Endothelial cell of hepatic sinusoid (primary cell): ENCODE results near the gene NSUN4.

ENCODE experiments used
- in situ Hi-C: cut with HindIII; loops from 2 replicates; pipeline ENCODE4 v1.10.0; 2017; ENCODE audit warnings: low sequenced_read_pairs

Gene NSUN4

DNA sequence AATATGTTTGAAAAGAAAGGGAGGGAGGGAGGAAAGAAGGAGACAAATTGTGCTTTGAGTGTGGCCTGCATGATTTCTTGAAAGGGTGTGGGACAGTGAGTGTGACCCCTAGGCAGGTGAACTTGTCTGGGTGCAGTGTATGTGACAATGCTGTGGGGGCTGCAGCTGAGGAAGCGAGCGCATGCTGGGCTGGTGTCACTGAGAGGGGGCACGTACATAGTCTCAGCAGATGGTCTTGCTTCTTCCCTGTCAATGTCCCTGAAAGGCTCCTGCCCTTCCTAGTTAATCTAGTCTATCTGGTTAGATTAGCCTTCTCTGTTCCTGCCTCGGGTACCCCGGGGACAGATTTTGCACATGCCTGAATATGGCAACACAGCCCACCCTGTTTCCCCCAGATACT is 63.3 kb downstream of the NSUN4 start:
- in situ Hi-C loops, result no loop called here

DNA sequence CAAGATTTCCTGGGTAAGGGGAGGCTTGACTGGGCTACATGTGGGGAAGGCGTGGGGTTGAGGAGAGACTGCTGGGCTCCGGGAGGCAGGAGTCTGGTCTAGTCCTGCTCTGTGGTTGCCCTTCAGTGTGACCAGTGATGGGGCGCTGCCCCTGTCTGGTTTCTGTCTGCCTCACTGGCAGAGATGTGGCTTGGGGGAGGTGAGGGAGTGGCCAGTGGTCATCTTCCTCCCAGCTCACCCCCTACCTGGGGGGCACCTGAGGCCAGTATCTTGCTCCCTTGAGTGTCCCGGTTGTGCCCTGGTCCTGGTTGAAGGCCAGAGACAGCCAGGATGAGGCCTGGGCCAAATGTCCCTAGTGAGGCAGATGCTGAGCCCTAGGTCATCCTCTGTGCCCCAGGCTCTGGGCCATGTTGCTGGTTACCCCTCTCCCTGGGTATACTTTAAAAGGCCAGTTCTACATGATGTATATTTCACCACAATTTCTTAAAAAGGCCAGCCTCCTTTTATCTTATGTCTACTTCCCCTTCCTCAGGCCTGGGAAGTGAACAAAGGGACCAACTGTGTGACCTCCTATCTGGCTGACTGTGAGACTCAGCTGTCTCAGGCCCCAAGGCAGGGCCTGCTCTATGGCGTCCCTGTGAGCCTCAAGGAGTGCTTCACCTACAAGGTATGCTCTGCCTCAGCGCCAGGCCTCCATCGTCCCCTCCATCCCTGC is 64.0 kb downstream of the NSUN4 start:
- in situ Hi-C loops, result no loop called here

DNA sequence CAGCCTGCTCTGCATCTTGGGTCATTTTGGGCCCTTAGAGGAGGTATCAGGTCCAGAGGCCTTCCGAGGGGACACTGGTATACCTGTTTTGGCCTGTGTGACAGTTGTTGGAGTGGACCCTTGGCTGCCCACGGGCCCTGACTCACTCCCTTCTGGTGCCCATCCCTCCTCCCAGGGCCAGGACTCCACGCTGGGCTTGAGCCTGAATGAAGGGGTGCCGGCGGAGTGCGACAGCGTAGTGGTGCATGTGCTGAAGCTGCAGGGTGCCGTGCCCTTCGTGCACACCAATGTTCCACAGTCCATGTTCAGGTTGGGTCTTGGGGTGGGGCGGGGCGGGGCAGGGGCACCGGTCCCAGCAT is 64.6 kb downstream of the NSUN4 start:
- in situ Hi-C loops, result no loop called here

DNA sequence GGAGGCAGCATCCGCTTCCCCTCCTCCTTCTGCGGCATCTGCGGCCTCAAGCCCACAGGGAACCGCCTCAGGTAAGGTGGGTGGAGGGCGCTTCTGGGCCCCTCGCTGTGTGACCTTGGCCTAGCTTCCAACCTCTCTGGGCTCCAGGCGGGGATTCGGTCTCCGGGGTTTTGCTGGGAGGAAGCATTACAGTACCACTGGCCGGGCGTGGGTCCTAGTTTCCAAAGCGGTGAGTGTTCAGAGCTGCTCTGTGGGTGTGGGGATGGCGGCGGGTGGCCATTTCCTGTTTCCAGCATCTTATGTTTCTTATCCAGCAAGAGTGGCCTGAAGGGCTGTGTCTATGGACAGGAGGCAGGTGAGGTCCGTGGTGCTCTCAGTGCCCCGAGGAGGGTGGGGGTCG is 65.1 kb downstream of the NSUN4 start:
- in situ Hi-C loops, result no loop called here

DNA sequence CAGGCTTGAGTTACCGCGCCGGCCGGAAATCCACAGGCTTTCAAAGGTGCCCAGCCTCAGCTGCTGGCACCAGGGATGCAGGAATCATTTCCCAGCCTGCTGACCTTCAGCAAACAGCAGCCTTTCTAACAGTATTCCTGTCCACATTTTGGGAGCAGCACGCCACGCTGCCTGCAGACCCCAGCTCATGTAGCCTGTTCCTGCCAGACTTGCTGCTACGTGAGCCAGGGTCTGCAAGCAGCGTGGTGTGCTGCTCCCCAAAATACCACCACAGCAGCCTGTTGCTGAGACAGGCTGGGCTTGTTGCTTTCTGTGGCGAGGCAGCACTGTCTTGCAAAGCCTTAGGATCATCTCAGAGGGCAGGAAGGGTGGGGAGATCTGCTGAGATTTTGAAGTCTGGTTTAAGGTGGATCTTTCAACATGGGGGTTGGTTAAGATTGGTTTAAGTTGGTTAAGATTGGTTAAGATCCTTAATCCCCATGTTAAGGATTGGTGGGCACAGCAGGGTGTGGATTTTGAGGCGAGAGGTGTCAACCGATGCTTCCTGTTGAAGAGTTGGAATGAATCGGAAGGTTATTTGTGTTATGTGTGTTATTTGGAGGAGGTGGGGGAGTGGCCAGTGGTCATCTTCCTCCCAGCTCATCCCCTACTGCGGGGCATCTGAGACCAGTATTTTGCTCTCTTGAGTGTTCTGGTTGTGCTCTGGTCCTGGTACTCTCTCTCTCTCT is 66.4 kb downstream of the NSUN4 start:
- in situ Hi-C loops, result no loop called here

DNA sequence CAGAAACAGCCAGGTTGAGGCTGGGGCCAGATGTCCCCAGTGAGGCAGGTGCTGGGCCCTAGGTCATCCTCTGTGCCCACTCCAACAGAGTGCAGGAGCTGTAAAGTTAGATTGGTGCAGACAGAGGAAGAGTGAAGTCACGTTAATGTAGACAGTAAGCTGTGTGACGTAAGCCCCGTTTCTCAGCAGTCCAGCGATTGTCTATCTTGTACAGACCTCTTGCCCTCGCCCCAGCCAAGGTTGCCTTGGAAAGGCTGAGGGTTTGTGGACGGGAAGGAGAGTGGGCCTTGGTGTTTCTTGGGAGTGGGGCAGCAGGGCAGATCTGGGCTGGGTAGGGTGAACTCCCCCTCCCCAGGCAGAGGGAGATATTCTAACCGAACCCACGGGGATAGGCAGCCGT is 67.0 kb downstream of the NSUN4 start:
- in situ Hi-C loops, result no loop called here

DNA sequence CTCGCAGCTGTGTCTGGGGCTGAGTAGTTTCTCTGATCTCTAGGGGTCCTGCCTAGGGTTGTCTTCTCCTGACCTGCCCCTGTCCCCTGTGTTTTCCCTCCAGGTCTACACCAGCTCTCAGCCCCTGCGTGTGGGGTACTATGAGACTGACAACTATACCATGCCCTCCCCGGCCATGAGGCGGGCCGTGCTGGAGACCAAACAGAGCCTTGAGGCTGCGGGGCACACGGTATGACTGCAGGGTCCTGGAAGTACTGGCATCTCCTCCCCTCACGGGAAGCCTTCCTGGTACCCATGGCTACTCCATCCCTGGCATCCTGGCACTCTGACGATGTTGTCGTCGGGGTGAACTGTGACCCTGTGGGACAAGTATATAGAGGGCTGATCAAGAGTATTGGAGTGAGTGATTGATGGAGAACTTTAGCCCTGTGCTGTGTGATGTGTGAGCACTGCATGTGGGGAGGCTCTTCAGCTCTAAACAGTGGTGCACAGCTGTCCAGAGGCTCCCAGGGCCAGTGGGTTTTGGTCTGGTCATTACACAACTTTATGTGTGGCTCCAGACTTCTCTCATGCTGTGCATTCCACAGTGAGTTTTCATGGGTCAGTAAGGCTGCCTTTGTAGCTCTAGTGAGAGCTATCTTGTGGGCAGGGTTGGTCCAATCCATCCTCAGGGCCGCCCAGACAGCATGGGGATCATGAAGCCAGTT is 67.9 kb downstream of the NSUN4 start:
- in situ Hi-C loops, result no loop called here

DNA sequence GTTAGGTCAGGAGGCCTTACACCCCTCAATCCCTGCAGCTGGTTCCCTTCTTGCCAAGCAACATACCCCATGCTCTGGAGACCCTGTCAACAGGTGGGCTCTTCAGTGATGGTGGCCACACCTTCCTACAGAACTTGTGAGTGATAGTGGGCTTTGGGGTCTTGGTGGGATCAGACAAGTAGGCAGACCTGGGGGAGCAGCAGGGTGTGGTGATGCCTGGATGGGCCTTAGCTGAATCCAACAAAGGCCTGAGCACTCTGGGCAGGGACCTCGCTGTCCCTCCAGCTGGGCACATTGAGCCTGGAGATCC is 68.4 kb downstream of the NSUN4 start:
- in situ Hi-C loops, result no loop called here

DNA sequence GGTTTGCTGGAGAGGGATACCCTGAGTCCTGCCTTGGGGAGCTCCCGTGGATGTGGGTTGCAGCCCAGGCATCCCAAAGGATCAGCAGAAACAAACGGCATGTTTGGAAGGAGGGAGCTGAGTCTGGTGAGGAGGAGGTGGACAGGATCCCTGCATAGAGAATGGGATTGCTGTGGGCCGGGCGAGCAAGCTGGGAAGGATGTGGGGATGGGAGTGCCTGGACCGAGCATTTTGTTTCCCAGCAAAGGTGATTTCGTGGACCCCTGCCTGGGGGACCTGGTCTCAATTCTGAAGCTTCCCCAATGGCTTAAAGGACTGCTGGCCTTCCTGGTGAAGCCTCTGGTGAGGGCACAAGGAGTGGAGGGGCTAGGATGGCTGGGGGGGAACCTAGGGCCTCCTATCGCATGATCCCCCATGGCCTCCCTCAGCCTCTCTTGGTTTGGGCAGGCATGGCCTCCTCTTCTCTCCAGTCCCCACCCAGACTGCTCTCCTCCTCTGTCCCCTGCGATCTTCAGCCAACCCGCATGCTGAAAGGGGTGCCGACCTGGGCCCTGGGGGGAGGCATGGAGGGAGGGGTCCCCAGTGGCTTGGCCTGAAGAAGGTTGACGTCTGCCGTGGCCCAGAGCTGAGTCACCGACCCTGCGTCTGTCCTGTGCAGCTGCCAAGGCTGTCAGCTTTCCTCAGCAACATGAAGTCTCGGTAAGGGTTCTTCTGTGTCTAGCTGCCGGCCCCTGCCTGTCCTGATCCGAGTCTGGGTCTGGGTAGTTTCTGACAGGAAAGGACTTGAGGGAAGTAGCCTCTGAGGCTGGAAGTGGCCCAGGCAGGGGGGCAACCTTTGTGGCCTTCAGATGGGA is 69.8 kb downstream of the NSUN4 start:
- in situ Hi-C loops, result no loop called here

DNA sequence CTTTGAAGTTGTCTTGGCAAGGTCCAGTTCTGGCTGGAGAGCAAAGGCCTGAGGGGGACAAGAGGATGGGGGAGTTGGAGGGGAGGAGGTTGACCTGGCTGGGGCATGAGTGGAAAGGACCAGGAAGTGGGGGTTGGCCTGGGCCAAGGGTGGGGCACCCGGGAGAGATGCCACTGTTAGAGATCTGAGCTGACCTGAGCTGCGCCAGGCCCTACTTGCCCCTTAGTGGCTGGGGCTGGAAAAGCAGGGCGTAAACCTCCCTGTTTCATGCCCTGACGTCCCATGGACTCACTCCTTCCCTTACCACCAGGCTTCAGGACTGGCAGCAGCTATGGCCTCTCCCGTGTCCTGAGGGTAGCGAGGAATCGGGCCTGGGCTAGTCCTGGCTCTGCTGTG is 70.4 kb downstream of the NSUN4 start:
- in situ Hi-C loops, result no loop called here
